Measurements from ENCODE around the gene XRCC3. TPM values are rescaled to one million over a fixed set of nuclear protein-coding genes. Genes with fewer than 3 reads are reported as not detected.

Gene XRCC3
- total and polyA plus RNA-seq, 2 experiments from 2014 or later: 7.7 to 9.1 TPM

DNA sequence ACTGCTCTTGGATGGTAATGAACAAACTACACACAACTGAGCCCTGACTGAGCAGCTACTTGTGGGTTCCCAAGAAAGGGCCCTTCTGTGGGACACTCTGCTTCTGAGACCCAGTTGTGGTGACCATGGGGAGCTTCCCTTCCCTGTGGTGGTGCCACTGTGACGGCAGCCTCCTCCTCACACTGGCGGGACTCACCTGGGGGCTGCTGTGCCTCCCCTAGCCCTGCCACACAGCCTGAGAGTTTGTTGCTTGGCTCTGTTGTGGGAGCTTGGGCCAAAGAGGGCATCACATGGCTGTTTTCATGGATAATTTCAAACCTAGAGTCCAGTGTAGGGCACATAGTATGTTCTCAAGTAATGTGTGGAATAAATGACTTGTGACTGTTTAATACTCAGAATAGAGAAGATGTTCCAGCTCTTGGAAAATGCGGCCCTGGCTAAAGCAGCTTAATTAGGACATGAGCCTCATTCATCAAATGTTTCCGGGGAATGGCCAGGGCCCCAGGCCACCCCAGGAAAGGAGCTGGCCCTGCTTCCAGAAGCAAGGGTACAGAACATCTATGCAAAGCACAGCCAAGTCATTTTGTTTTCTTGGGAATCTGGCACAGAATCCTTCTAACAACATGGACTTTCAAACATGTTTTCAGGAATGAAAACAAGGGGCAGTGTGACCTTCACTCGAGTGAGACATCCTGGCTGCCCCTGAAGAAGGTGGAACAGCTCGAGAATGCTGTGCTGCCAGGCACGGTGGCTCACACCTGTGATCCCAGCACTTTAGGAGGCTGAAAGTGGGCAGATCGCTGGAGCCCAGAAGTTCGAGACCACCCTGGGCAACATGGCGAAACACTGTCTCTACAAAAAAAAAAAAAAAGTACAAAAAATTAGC, 21.5 kb upstream of the XRCC3 start:
- Histone ChIP-seq H2AFZ (no peak overlapping the region), H3K4me1 (ENCODE audit: insufficient read depth) (no peaks in the 10 kb centered on the region), H3K27ac (no peak overlapping the region), H3K9me2 (replicated peaks; ENCODE audit: insufficient read depth) (no peaks in the 10 kb centered on the region), H3K36me3 (replicated peaks; ENCODE audit: insufficient read depth, low read depth) (no peaks in the 10 kb centered on the region), H3K9me3 (ENCODE audit: low read depth) (no peaks in the 10 kb centered on the region), H3K4me3 (no peak overlapping the region), H3K4me2 (no peak overlapping the region), H3K79me2 (no peaks in the 10 kb centered on the region), H4K20me1 (ENCODE audit: insufficient read depth, poor library complexity, severe bottlenecking) (no peaks in the 10 kb centered on the region), H3K27me3 (no peaks in the 10 kb centered on the region)
- TF ChIP-seq, protein P1, sequence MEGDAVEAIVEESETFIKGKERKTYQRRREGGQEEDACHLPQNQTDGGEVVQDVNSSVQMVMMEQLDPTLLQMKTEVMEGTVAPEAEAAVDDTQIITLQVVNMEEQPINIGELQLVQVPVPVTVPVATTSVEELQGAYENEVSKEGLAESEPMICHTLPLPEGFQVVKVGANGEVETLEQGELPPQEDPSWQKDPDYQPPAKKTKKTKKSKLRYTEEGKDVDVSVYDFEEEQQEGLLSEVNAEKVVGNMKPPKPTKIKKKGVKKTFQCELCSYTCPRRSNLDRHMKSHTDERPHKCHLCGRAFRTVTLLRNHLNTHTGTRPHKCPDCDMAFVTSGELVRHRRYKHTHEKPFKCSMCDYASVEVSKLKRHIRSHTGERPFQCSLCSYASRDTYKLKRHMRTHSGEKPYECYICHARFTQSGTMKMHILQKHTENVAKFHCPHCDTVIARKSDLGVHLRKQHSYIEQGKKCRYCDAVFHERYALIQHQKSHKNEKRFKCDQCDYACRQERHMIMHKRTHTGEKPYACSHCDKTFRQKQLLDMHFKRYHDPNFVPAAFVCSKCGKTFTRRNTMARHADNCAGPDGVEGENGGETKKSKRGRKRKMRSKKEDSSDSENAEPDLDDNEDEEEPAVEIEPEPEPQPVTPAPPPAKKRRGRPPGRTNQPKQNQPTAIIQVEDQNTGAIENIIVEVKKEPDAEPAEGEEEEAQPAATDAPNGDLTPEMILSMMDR (IDR thresholded peaks at IDR 0.05; ENCODE audit: poor library complexity): no peak
- no peak for TF ChIP-seq EZH2phosphoT487 (IDR thresholded peaks at IDR 0.05; ENCODE audit: low read depth, severe bottlenecking, unreplicated experiment)
- TF ChIP-seq EZH2 (IDR thresholded peaks at IDR 0.05; ENCODE audit: borderline replicate concordance): no peak
- no peak for DNase-seq (ENCODE audit: low spot score)
- 87% methylated on average over 10 of the region's 10 CpGs for WGBS (ENCODE audit: low lambda C conversion rate, missing lambda C conversion rate)

DNA sequence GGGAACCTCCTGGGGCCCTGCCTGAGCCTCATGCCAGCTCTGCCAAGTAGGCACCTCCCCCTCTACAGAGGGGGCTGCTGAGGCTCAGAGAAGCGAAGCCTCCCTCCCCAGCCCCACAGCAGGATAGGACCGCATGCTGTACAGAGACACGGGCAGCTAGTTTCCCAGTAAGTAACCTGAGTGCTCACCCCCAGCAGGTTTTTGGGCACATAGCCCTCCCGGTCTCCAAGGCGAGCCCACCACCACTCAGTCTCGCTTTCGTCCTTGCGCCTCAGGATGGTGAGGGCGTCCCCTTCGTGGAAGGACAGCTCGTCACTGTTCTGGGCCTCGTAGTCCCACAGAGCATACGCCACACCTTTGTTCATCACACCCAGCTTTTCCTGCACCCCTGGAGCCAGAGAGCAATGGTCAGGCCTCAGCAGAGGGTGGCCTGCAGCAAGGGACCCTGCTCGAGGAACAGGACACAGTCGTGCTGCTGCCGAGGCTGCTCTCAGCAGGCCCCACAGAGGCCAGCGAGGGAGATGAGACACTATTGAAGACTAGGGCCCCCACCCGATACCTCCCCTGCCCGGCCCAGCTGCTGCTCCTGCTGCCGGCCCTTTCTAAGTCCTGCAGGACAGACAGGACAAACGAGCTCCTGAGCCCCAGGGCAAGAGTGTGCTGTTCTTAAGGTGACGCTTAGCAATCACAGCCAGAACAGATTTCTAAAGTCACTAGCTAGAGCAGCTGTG, 20.7 kb upstream of the XRCC3 start:
- DNase-seq (ENCODE audit: low spot score): no peak
- Histone ChIP-seq H4K20me1 (ENCODE audit: insufficient read depth, poor library complexity, severe bottlenecking) (no peaks in the 10 kb centered on the region), H3K27me3 (no peaks in the 10 kb centered on the region), H3K4me3 (no peak overlapping the region), H3K36me3 (replicated peaks; ENCODE audit: insufficient read depth, low read depth) (no peaks in the 10 kb centered on the region), H3K4me2 (no peak overlapping the region), H3K79me2 (no peaks in the 10 kb centered on the region), H3K27ac (no peak overlapping the region), H3K9me3 (ENCODE audit: low read depth) (no peaks in the 10 kb centered on the region), H3K9me2 (replicated peaks; ENCODE audit: insufficient read depth) (no peaks in the 10 kb centered on the region), H2AFZ (no peak overlapping the region), H3K4me1 (ENCODE audit: insufficient read depth) (no peaks in the 10 kb centered on the region)
- WGBS (ENCODE audit: low lambda C conversion rate, missing lambda C conversion rate): 81% methylated on average over 22 of the region's 22 CpGs
- TF ChIP-seq, protein P1 (IDR thresholded peaks at IDR 0.05; ENCODE audit: poor library complexity): no peak
- TF ChIP-seq EZH2 (IDR thresholded peaks at IDR 0.05; ENCODE audit: borderline replicate concordance) (no peak), EZH2phosphoT487 (IDR thresholded peaks at IDR 0.05; ENCODE audit: low read depth, severe bottlenecking, unreplicated experiment) (no peak)

DNA sequence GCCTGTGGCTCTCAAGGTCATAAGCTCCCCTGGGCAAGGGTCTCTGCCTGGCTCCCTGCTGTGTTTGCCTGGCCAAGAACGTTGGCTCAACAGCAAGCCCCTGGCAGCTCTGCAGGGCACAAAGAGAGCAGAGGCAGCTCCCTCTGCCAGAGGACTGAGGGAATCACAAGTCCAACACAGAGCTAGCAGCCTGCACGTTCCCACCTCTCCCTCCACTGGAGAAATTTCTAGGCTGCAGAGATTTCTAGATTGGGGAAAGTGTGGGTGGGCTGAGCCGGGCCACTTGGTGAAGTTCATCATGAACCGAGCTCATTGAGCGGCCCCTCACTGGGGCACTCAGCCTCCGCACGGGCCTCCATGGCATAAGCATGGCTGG, 20.2 kb upstream of the XRCC3 start:
- no peaks in the 10 kb centered on the region for H3K9me2 ChIP-seq (replicated peaks; ENCODE audit: insufficient read depth)
- H3K36me3 ChIP-seq (replicated peaks; ENCODE audit: insufficient read depth, low read depth): no peaks in the 10 kb centered on the region
- no peak overlapping the region for H3K4me2 ChIP-seq
- H4K20me1 ChIP-seq (ENCODE audit: insufficient read depth, poor library complexity, severe bottlenecking): no peaks in the 10 kb centered on the region
- no peaks in the 10 kb centered on the region for H3K4me1 ChIP-seq (ENCODE audit: insufficient read depth)
- WGBS (ENCODE audit: low lambda C conversion rate, missing lambda C conversion rate): 81% methylated on average over 7 of the region's 7 CpGs
- no peak overlapping the region for H3K4me3 ChIP-seq
- no peaks in the 10 kb centered on the region for H3K79me2 ChIP-seq
- H3K27ac ChIP-seq: no peak overlapping the region
- H2AFZ ChIP-seq: no peak overlapping the region
- no peaks in the 10 kb centered on the region for H3K27me3 ChIP-seq
- TF ChIP-seq EZH2 (IDR thresholded peaks at IDR 0.05; ENCODE audit: borderline replicate concordance): no peak
- TF ChIP-seq, protein P1 (IDR thresholded peaks at IDR 0.05; ENCODE audit: poor library complexity): no peak
- no peak for TF ChIP-seq EZH2phosphoT487 (IDR thresholded peaks at IDR 0.05; ENCODE audit: low read depth, severe bottlenecking, unreplicated experiment)
- no peaks in the 10 kb centered on the region for H3K9me3 ChIP-seq (ENCODE audit: low read depth)
- no peak for DNase-seq (ENCODE audit: low spot score)
